Measurements from ENCODE around the gene MBD5. TPM values are rescaled to one million over a fixed set of nuclear protein-coding genes. Genes with fewer than 3 reads are reported as not detected.
"Not testable (repeated sequence)": the region's sequence is repeated elsewhere in the genome, so short reads cannot be mapped to it uniquely, and the experiment has no call there.

MBD5 gene
- total RNA-seq, 1 donor from 2014 or later = 42.1 TPM

DNA sequence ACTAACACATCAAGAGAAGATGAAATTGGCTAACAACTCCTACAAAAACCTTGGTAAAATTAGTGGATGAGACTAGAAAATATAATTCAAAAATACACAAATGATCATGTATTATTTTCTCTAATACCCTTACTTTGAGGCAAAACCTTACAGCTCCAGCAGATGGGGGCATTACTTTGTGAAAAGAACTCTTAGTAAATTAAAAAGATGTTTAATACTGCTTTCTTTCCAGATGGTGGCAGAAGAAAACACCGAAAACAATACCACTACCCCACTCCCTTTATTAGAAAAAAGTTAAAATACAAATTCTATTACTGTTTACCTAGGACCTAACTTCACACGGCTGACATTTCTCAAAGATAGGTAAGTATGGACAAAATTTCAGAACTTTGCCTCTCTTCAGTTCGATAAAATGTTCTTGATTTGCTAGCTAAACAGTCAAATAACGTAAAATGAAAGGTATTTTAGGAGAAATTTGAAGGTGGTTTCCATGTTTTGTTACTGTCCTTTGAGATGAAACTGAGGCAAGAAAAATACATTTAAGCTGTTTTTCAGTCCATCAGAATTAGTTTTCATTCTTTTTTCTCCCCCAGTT is 31.0 kb upstream of the MBD5 start:
- no peaks in the 10 kb centered on the region for H3K4me1 ChIP-seq
- intact Hi-C loops (cut with DNase I) = no loop called here
- H3K27ac ChIP-seq = no peak overlapping the region
- TF ChIP-seq, protein P1, sequence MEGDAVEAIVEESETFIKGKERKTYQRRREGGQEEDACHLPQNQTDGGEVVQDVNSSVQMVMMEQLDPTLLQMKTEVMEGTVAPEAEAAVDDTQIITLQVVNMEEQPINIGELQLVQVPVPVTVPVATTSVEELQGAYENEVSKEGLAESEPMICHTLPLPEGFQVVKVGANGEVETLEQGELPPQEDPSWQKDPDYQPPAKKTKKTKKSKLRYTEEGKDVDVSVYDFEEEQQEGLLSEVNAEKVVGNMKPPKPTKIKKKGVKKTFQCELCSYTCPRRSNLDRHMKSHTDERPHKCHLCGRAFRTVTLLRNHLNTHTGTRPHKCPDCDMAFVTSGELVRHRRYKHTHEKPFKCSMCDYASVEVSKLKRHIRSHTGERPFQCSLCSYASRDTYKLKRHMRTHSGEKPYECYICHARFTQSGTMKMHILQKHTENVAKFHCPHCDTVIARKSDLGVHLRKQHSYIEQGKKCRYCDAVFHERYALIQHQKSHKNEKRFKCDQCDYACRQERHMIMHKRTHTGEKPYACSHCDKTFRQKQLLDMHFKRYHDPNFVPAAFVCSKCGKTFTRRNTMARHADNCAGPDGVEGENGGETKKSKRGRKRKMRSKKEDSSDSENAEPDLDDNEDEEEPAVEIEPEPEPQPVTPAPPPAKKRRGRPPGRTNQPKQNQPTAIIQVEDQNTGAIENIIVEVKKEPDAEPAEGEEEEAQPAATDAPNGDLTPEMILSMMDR (IDR thresholded peaks at IDR 0.05) = peak; percentile 65
- DNase-seq (no peak), ATAC-seq (peak; percentile 66)
- no peaks in the 10 kb centered on the region for H3K27me3 ChIP-seq
- H3K4me3 ChIP-seq = no peak overlapping the region
- H3K9me3 ChIP-seq = no peaks in the 10 kb centered on the region
- no peaks in the 10 kb centered on the region for H3K36me3 ChIP-seq

DNA sequence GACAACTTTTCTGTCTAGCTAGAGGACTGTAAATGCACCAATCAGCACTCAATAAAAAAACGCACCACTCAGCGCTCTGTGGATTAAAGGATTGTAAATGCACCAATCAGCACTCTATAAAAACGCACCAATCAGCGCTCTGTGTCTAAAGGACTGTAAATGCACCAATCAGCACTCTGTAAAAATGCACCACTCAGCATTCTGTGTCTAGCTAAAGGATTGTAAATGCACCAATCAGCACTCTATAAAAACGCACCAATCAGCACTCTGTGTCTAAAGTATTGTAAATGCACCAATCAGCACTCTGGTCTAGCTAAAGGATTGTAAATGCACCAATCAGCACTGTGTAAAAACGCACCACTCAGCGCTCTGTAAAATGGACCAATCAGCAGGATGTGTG is 25.9 kb upstream of the MBD5 start:
- ATAC-seq; H3K4me3 ChIP-seq; intact Hi-C loops (cut with DNase I); H3K4me1 ChIP-seq; H3K27me3 ChIP-seq; H3K27ac ChIP-seq; H3K36me3 ChIP-seq; DNase-seq; H3K9me3 ChIP-seq: not testable (repeated sequence)

DNA sequence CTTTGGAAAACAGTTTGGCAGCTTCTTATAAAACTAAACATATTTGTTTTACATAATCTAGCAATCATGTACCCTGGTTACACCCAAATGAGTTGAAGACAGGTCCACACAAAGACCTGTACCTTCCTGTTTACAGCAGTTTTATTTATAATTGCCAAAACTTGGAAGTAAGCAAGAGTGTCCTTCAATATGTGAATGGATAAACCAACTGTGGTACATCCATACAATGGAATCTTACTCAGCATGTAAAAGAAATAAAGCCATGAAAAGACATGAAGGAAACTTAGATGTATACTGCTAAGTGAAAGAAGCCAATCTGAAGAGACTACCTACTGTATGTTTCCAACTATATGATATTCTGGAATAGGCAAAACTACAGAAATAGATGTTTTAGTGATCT is 24.1 kb upstream of the MBD5 start:
- no peak for ATAC-seq
- no peaks in the 10 kb centered on the region for H3K36me3 ChIP-seq
- H3K9me3 ChIP-seq = no peaks in the 10 kb centered on the region
- DNase-seq = no peak
- no peaks in the 10 kb centered on the region for H3K4me1 ChIP-seq
- TF ChIP-seq, protein P1 (IDR thresholded peaks at IDR 0.05) = no peak
- no peak overlapping the region for H3K27ac ChIP-seq
- H3K27me3 ChIP-seq = no peaks in the 10 kb centered on the region
- no peak overlapping the region for H3K4me3 ChIP-seq
- intact Hi-C loops (cut with DNase I) = no loop called here

DNA sequence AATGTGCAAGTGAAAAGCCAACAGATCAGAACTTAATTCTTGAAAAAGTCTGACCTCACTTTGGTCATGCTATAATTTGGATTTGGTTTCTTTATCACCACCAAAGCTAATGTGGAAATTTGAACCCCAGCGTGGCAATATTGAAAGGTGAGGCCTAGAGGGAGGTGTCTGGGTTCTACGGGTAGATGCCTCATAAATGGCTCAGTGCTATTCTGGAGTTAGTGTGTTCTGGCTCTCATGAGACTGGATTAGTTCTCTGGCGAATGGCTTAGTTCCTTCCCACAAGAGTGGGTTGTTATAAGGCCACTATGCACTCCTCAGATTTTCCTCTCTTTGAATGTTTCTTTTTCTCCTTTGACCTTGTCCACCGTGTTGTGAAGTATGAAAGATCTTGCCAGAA is 22.7 kb upstream of the MBD5 start:
- no peak overlapping the region for H3K4me3 ChIP-seq
- intact Hi-C loops (cut with DNase I) = no loop called here
- H3K36me3 ChIP-seq = no peaks in the 10 kb centered on the region
- ATAC-seq = no peak
- H3K27ac ChIP-seq = no peak overlapping the region
- TF ChIP-seq, protein P1 (IDR thresholded peaks at IDR 0.05) = no peak
- H3K4me1 ChIP-seq = no peaks in the 10 kb centered on the region
- no peak for DNase-seq
- H3K27me3 ChIP-seq = no peaks in the 10 kb centered on the region
- peaks cover 5% of the 10 kb centered on the region for H3K9me3 ChIP-seq

DNA sequence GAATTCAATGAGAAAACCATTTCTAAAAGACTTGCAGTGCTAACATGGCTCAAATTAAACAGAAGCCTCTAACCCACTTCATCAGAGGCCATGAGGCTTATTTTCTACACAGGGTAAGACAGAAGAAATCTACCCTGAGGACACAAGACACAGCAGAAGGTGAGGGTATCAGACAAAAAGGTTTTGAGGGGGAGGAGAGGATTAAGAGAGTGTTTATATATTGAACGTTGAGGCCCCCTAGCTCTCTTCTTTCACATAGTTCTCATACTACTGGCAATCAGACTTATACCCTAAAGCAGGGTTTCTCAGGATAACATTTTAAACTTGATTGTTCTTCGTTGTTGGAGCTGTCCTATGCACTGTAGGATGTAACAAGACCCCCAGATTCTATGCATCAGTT is 21.8 kb upstream of the MBD5 start:
- TF ChIP-seq, protein P1 (IDR thresholded peaks at IDR 0.05) = no peak
- intact Hi-C loops (cut with DNase I) = no loop called here
- Histone ChIP-seq H3K27me3 (no peaks in the 10 kb centered on the region), H3K36me3 (no peaks in the 10 kb centered on the region), H3K27ac (no peak overlapping the region), H3K9me3 (peaks cover 5% of the 10 kb centered on the region), H3K4me1 (no peaks in the 10 kb centered on the region), H3K4me3 (no peak overlapping the region)
- no peak for DNase-seq
- no peak for ATAC-seq

DNA sequence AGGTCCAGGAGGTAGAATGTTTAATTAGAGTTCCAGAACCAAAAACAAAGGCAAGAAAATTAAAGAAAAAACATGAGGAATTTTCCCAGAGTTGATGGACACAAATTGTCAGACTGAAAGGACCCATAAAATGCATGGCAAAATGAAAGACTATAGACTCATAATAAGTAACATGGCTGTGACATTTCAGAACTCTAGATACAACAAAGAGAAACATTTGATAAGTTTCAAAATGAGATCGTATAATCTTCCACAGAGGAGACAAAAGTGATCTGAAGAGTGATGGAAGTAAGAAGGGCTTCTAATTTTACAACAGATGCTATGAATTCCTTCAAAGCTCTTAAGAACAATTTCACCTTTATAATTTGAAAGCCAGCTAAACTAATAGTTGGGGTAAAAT is 20.8 kb upstream of the MBD5 start:
- TF ChIP-seq, protein P1 (IDR thresholded peaks at IDR 0.05) = no peak
- no peak overlapping the region for H3K4me3 ChIP-seq
- no peak for DNase-seq
- no peaks in the 10 kb centered on the region for H3K27me3 ChIP-seq
- H3K4me1 ChIP-seq = no peaks in the 10 kb centered on the region
- no peak for ATAC-seq
- H3K9me3 ChIP-seq = peaks cover 5% of the 10 kb centered on the region
- H3K27ac ChIP-seq = no peak overlapping the region
- intact Hi-C loops (cut with DNase I) = no loop called here
- no peaks in the 10 kb centered on the region for H3K36me3 ChIP-seq

DNA sequence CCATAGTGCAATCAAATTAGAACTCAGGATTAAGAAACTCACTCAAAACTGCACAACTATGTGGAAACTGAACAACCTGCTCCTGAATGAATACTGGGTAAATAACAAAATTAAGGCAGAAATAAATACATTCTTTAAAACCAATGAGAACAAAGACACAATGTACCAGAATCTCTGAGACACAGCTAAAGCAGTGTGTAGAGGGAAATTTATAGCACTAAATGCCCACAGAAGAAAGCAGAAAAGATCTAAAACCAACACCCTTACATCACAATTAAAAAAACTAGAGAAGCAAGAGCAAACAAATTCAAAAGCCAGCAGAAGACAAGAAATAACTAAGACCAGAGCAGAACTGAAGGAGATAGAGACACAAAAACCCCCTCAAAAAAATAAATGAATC is 18.5 kb upstream of the MBD5 start:
- H3K9me3 ChIP-seq; DNase-seq; H3K36me3 ChIP-seq; H3K27ac ChIP-seq; H3K4me3 ChIP-seq; intact Hi-C loops (cut with DNase I); H3K4me1 ChIP-seq; ATAC-seq; H3K27me3 ChIP-seq: not testable (repeated sequence)

Data from upper lobe of right lung (tissue), 1 donor.